ENCODE results near the gene PHKA1. TPM values are rescaled to one million over a fixed set of nuclear protein-coding genes. Genes with fewer than 3 reads are reported as not detected.
"Not testable (repeated sequence)": the region's sequence is repeated elsewhere in the genome, so short reads cannot be mapped to it uniquely, and the experiment has no call there.

Gene PHKA1
- polyA plus RNA-seq, 1 donor: 3.2 TPM

- no peak for DNase-seq
These were observed 47.7 kb downstream of the PHKA1 start for GRCh38 chrX:72666451-72666850.

GRCh38 chrX:72663737-72664136 is 50.4 kb downstream of the PHKA1 start:
- DNase-seq: no peak

- no peak for DNase-seq
These were observed 51.9 kb downstream of the PHKA1 start for GRCh38 chrX:72662020-72662747.

GRCh38 chrX:72659723-72660122 is 54.4 kb downstream of the PHKA1 start:
- DNase-seq: no peak

DNA sequence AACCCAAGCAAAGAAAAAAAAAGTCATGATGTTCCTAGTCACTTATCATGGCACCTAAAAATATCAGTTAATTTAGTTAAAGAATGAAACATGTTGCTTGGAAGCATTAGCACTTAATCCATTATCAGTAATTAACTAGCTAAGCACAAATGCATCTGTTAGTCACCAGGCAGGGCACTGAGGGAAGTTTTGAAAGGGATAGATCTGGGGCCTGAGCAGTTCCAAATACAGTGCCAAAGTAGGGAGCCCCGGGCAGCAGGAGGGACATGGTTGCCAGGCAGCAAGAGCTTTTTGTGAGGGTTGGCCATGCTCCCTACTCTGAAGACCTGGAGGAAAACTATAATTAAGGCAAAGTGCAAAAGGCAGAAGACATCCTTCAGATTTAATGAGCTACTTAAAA is 62.0 kb downstream of the PHKA1 start:
- no peak for DNase-seq

DNA sequence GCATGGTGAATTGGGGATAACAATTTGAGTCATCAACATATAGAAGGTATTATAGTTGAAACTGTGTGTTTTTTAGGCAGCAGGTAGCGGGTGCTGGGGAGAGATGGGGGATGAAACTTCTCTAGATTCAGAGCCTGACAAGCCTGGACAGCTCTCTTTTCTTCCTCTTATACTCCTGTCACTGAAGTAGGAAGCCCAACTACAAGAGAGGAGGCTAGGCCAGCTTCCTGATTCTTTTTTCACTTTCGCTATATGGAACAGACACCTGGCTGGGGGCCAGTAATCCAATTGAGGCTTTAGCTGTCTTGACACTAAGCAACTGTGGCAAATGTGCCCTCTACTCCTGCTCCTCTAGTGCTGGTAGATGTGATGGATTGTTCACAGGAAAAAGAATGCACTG is 69.2 kb downstream of the PHKA1 start:
- DNase-seq: no peak

GRCh38 chrX:72641611-72642010 is 72.5 kb downstream of the PHKA1 start:
- DNase-seq: no peak

GRCh38 chrX:72635930-72636329 is 78.2 kb downstream of the PHKA1 start:
- DNase-seq: no peak

DNA sequence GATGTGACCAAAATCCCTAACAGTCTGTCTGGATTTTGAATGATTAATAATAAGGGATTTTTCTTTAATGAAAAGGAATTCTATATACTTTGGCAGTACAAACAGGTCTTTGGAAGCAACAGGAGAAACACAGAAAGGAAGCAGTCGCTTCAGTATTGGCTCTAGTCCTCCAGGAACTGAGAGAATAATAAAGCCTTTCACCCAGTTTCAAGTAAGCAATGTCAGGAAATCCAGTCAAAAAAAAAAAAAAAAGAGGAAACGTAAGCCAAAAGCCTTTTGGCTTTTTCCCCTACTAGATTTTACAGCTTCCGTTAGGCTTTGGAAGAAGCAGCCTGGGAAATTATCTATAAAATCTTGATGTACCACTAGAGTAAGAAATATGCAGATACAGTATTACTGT is 79.8 kb downstream of the PHKA1 start:
- peak; percentile 24 for DNase-seq

GRCh38 chrX:72630185-72630584 is 83.9 kb downstream of the PHKA1 start:
- no peak for DNase-seq

GRCh38 chrX:72624194-72624593 is 89.9 kb downstream of the PHKA1 start:
- DNase-seq: no peak

DNA sequence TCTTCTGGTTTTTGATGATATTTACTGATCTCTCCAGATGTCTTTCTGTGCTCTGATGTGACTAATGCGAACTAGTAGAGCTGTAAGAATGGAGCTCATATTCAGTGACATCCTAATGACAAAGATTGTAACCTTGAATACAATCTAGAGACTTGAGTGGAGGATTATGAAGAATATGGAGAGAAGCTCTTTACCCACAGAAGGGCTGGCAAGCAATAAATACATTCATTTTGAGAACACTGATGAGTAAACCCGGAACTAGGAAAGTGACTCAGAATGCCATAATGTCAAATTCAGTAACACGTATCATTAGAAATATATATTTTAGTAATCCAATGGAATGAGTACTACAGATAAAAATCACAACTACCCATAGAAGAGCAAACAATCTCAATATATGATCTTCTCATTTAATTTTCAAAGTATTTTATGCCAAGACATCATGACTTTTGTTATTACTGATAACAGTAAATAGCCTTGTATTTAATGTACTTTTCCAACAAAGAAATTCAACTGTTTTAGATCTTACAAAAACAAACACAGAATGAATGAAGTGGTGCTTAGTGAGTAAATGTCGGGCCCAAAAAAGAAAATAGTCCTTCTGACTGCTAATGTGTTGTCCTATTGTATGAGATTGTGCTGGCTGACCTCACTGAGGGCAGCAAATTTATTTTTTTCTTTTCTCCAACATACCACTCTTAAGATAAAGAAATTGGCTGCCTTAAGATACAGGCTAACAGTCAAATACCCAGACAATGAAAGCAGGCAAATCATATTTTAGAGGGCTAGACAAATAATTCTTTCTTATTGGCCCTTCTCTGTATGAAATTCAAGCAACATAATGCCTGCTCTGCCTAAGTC is 92.3 kb downstream of the PHKA1 start:
- no peak for DNase-seq

GRCh38 chrX:72621163-72621562 is 92.9 kb downstream of the PHKA1 start:
- DNase-seq: no peak

- DNase-seq: no peak
These were observed 93.5 kb downstream of the PHKA1 start for GRCh38 chrX:72620550-72621145.

DNA sequence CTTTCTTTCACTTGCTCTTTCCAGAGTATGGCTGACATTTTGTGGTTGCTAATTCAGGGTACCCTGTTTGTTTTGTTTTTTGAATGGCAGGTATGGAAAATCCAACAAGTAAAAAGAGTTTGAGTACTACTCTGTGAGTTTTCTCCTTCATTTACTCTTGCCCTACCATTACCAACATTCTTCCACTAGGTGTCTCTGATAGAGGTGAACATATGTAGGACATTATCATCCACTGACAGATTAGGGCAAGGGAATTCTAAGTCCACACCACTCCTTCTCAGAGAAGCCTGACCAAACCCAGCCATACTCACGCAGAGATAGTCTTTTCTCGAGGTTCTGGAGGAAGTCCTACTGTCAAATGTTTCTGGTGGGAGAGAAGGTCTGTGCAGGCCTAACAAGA is 104.8 kb downstream of the PHKA1 start:
- no peak for DNase-seq

GRCh38 chrX:72604705-72605104 is 109.4 kb downstream of the PHKA1 start:
- no peak for DNase-seq

DNA sequence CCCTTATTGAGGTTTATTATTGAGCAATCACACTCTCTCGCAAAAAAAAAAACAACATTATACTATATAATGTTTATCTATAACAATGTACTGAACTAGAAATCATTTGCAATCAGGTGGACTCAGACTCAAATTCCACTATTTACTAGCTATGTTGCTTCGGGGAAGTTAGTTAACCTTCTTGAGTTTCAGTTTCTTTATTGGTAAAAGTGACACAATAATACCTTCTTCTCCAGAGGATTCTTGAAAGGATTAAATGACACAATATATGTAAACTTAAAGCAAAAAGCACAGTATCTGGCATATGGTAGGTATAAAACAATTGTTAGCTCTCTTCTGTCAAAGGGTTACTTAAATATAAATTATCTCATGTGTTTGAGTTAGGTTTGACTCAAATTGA is 110.0 kb downstream of the PHKA1 start:
- DNase-seq: no peak

GRCh38 chrX:72591038-72591437 is 123.1 kb downstream of the PHKA1 start:
- DNase-seq: not testable (repeated sequence)

DNA sequence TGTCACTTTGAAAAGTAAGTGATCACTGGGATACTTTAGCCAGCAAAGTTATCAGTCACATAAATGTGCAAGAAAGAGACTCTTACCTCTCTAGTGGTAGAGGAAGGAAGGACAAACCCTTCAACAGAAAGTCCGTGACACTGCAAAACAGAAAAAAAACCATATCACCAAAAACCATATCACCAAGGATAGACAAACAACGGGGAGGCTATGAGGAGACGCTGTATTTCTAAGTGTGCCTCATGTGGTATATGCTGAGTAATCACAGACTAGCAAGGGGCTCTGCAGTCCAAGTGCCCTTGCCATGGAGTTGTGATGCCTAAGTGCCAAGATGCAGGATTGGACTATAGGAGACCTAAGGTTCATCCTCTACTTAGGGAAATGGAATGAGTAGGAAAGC is 129.9 kb downstream of the PHKA1 start:
- no peak for DNase-seq

- no peak for DNase-seq
These were observed 137.8 kb downstream of the PHKA1 start for GRCh38 chrX:72576141-72576894.

DNA sequence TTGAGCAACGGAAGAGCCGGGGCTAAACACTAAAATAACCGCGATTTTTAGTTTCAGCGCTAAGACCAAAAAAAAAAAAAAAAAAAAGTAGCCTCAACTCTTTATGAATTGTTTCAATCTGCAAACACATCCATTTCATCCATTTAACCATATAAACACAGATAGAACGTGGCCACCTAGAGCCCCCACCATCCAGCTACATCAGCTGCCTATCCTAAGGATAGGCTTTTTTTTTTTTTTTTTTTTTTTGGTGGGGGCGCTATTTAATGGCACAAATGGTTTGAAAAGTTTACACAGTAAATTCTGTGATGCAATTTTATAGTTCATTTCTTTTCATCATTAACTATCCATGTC is 141.0 kb downstream of the PHKA1 start:
- DNase-seq: no peak

- DNase-seq: peak; percentile 83
These were observed 141.6 kb downstream of the PHKA1 start, which contains the start of gene HDAC8 for GRCh38 chrX:72572248-72573157. TSS of gene HDAC8 (minus strand) at chrX:72572843. CDS start at chrX:72572761, 82 bp downstream.
